Thyroid gland (tissue), 4 donors: ENCODE data around the gene DSG2. TPM values are rescaled to one million over a fixed set of nuclear protein-coding genes. Genes with fewer than 3 reads are reported as not detected.

Source experiments
- DNase-seq, 2 donors: peaks; one replicate each; pipeline ENCODE4 v3.0.0-alpha.2; 2019
- H3K27ac ChIP-seq, 3 donors: fragments of 200-600 bp; sonication (generic); 1 replicate in 2 of 3; 2 replicates in 1 of 3; pipeline ENCODE4 v1.5.1; 2016 to 2019; ENCODE audit warnings: mild to moderate bottlenecking in 1 of 3, moderate library complexity in 1 of 3
- H3K27me3 ChIP-seq: fragments of 200-600 bp; sonication (generic); one replicate; pipeline ENCODE4 v1.5.1; 2019
- H3K36me3 ChIP-seq, 2 donors: fragments of 200-600 bp; sonication (generic); one replicate each; pipeline ENCODE4 v1.5.1; 2016 to 2019
- H3K4me1 ChIP-seq, 2 donors: fragments of 200-600 bp; sonication (generic); one replicate each; pipeline ENCODE4 v1.5.1; 2017 to 2019
- H3K4me3 ChIP-seq, 3 donors: fragments of 200-600 bp; sonication (generic); replicated peaks in 1 of 3; 1 replicate in 2 of 3; 2 replicates in 1 of 3; pipeline ENCODE4 v1.5.1; 2016; ENCODE audit warnings: mild to moderate bottlenecking in 1 of 3
- H3K9me3 ChIP-seq: fragments of 200-600 bp; sonication (generic); one replicate; pipeline ENCODE4 v1.5.1; 2017
- POLR2A ChIP-seq, 2 donors: fragments of 450-650 bp; IDR thresholded peaks; one replicate each; pipeline ENCODE4 v1.6.1; 2017; ENCODE audit warnings: antibody characterized with exemption in 2 of 2, mild to moderate bottlenecking in 2 of 2, moderate library complexity in 1 of 2
- WGBS, 2 donors: methylation state at CpG; one replicate each; pipeline ENCODE4 v1.1.5; 2017; 5-methylcytosine and 5-hydroxymethylcytosine counted together
- intact Hi-C: fragments of 100-400 bp; cut with DNase I; formaldehyde crosslinking; loops from one replicate; pipeline ENCODE4 v1.15.1; 2023
- total RNA-seq, 4 donors: library from RNA; depleted of rRNA; stranded (reverse); fragments of >200 nt; gene quantifications; one replicate each; pipeline ENCODE4 v1.2.3, GENCODE V29; 2016
- TF ChIP-seq, protein P1 (sequence below), 6 experiments: fragments of 200-600 bp in 3 of 6; fragments of 450-650 bp in 3 of 6; sonication (generic) in 3 of 6; IDR thresholded peaks; one replicate each; pipeline ENCODE4 v1.5.1; 2016 to 2019; ENCODE audit warnings: antibody characterized with exemption in 6 of 6, mild to moderate bottlenecking in 2 of 6, inconsistent platforms in 1 of 6, moderate library complexity in 1 of 6

DSG2 gene
- total RNA-seq, 4 donors from 2014 or later: 47.7 to 66.0 (median 56.4) TPM

DNA sequence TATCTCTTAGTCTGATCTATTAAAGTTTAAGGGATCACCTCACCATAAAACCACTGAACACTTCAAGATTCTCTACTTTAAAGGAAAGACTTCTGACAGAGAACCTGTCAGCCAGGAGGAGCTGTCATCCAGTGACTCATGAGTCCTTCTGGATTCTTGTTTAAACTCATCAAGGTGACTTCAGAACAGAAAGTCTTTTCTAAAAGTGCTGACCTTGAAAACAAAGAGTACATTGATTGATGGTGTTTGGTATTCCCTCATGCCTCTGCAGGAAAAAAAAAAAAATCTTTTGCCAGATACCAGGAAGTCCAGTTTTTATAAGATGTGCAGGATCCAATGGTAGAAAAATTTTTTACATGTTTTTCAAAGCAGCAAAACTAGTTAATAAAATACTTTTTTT, 12.3 kb downstream of the DSG2 start:
- Histone ChIP-seq H3K36me3 (no peaks in the 10 kb centered on the region), H3K4me1 (peaks cover 6 to 12% of the 10 kb centered on the region in 2 donors), H3K4me3 (no peak overlapping the region), H3K27ac (no peak overlapping the region), H3K9me3 (no peaks in the 10 kb centered on the region), H3K27me3 (no peaks in the 10 kb centered on the region)
- intact Hi-C loops: no loop called here
- peak in 1 of 2 donors; percentile 14 for DNase-seq
- TF ChIP-seq, protein P1, sequence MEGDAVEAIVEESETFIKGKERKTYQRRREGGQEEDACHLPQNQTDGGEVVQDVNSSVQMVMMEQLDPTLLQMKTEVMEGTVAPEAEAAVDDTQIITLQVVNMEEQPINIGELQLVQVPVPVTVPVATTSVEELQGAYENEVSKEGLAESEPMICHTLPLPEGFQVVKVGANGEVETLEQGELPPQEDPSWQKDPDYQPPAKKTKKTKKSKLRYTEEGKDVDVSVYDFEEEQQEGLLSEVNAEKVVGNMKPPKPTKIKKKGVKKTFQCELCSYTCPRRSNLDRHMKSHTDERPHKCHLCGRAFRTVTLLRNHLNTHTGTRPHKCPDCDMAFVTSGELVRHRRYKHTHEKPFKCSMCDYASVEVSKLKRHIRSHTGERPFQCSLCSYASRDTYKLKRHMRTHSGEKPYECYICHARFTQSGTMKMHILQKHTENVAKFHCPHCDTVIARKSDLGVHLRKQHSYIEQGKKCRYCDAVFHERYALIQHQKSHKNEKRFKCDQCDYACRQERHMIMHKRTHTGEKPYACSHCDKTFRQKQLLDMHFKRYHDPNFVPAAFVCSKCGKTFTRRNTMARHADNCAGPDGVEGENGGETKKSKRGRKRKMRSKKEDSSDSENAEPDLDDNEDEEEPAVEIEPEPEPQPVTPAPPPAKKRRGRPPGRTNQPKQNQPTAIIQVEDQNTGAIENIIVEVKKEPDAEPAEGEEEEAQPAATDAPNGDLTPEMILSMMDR (IDR thresholded peaks at IDR 0.05): no peak
- no peak for TF ChIP-seq POLR2A (IDR thresholded peaks at IDR 0.05)

DNA sequence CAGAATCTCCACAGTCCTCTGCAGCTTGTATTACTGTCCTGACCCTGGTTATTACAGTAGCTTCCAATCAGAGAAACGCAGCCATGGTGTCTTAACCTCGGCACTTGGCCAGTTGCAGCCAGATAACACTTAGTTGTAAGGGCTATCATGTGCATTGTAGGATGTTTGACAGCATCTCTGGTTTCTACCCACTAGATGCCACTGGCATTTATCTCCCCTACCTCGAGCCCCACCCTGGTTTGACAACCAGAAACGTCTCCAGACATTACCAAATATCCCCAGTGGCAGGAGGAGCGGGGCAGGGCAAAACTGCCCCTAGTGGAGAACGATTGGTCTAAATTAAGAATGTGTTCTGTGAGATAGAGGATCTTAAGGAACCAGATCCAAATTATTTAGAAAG, 13.1 kb downstream of the DSG2 start:
- Histone ChIP-seq H3K36me3 (no peaks in the 10 kb centered on the region), H3K4me3 (no peak overlapping the region), H3K9me3 (no peaks in the 10 kb centered on the region), H3K4me1 (peaks cover 6 to 12% of the 10 kb centered on the region in 2 donors), H3K27me3 (no peaks in the 10 kb centered on the region), H3K27ac (no peak overlapping the region)
- DNase-seq: no peak
- TF ChIP-seq, protein P1 (IDR thresholded peaks at IDR 0.05): no peak
- TF ChIP-seq POLR2A (IDR thresholded peaks at IDR 0.05): no peak
- intact Hi-C loops: no loop called here
- WGBS, 2 donors: 68 to 76% methylated on average over 6 of the region's 6 CpGs

DNA sequence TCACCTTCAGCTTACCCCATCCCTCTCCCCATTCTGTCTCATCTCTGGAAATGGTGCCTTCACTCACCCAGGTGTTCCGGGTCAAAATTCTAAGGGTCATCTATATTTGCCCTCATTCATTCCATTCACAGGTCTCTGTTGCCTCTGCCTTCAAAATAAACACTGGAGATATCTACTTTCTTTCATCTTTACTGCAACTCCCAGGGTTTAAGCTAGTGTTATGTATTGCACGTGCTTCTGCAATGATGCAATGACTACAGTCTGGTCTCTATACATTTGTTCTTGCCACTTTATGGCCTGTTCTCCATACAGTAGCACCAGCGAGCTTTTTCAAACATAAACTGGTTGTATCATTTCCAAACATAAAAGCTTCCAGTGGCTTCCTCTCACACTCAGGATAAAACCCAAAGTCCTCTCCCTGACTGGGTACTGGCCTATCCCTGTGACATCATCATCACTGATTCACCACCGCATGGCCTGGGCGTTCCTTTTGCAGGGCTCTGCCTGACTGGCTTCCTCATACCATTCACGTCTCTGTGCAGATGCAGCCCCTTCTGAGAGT, 14.3 kb downstream of the DSG2 start:
- no peaks in the 10 kb centered on the region for H3K9me3 ChIP-seq
- DNase-seq: no peak

DNA sequence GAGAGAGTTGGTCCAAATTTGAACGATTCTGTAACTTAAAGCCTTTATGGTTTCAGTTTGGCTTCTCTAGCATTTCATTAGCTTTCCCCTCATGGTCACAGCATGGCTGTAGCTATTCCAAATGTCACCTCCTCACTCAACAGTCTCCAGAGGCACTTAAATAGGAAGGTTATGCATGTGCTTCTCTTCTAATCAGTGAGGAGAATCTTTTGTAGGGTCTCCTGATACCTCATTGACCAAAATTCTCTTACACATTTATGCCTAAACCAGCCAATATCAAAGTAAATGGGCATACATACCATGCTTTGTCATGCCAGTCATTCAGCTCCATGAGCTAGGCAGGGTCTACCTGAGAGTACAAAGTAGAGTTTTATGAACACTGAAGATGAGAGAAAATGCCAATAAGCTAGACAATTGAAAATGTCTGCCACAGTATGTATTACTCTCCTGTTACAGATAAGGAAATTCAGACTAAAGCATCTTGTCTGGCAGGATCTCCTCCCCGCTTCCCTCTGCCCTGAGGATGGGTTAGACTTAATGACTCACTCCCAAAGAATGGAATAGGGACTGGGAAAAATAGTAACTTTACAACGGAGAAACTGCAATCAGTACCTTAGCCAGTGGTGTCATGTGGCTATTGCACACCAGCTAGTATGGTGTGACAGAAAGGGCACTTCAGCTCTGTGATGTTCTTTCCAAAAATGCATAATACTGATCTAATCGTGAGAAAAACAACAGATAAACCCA, 15.4 kb downstream of the DSG2 start:
- TF ChIP-seq POLR2A (IDR thresholded peaks at IDR 0.05): no peak
- TF ChIP-seq, protein P1 (IDR thresholded peaks at IDR 0.05): no peak

More for the DNA sequence above, 14.3 kb downstream of the DSG2 start:
- Histone ChIP-seq H3K27me3 (no peaks in the 10 kb centered on the region), H3K36me3 (no peaks in the 10 kb centered on the region), H3K4me3 (no peak overlapping the region), H3K27ac (no peak overlapping the region), H3K4me1 (peaks cover 6 to 12% of the 10 kb centered on the region in 2 donors)
- 82 to 84% methylated on average over 6 of the region's 6 CpGs for WGBS, 2 donors
- intact Hi-C loops: no loop called here
- TF ChIP-seq, protein P1 (IDR thresholded peaks at IDR 0.05): no peak
- no peak for TF ChIP-seq POLR2A (IDR thresholded peaks at IDR 0.05)

DNA sequence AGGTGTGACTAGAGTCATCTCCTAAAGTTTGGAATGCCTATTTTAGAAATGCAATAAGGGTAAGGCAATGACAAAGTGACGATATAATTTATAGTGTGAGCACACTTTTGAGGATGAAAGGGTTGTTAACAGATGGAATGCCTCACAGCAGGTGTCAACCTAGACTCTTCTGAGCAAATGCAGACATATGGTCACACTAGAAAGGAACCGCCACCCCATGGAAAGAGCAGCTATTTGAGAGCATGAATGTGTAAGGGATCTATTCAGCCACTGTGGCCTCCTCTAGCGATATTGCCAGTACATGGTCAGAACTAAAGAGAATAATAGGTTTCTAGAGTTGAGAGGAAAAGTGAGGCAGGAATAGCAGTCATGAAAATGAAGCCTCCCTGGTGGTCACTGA, 18.5 kb downstream of the DSG2 start:
- Histone ChIP-seq H3K4me3 (no peak overlapping the region), H3K27me3 (no peaks in the 10 kb centered on the region), H3K36me3 (no peaks in the 10 kb centered on the region), H3K27ac (no peak overlapping the region), H3K9me3 (no peaks in the 10 kb centered on the region), H3K4me1 (no peaks in the 10 kb centered on the region)
- WGBS, 2 donors: 92 to 95% methylated on average over 3 of the region's 3 CpGs
- TF ChIP-seq, protein P1 (IDR thresholded peaks at IDR 0.05): no peak
- TF ChIP-seq POLR2A (IDR thresholded peaks at IDR 0.05): no peak
- intact Hi-C loops: no loop called here
- no peak for DNase-seq

More for the DNA sequence above, 15.4 kb downstream of the DSG2 start:
- no peak overlapping the region for H3K27ac ChIP-seq
- 73 to 80% methylated on average over 4 of the region's 4 CpGs for WGBS, 2 donors
- intact Hi-C loops: no loop called here
- H3K9me3 ChIP-seq: no peaks in the 10 kb centered on the region
- H3K27me3 ChIP-seq: no peaks in the 10 kb centered on the region
- H3K36me3 ChIP-seq: no peaks in the 10 kb centered on the region
- H3K4me3 ChIP-seq: no peak overlapping the region
- DNase-seq: no peak
- H3K4me1 ChIP-seq: peaks cover 6 to 12% of the 10 kb centered on the region in 2 donors
